Neuronal stem cell (in vitro differentiated cells): Measurements from ENCODE around the gene KRT33A.
"Not testable (repeated sequence)": the region's sequence is repeated elsewhere in the genome, so short reads cannot be mapped to it uniquely, and the experiment has no call there.

Source experiments
- DNase-seq: peaks from one replicate; pipeline ENCODE4 v3.0.0-alpha.2; 2013; ENCODE audit warnings: low spot score
- H2AFZ ChIP-seq: one replicate; pipeline ENCODE4 v1.6.1; 2013; ENCODE audit warnings: mild to moderate bottlenecking, low read length, inconsistent platforms
- H2AK5ac ChIP-seq: 2 replicates; pipeline ENCODE4 v1.6.1; 2013; ENCODE audit warnings: low read depth, mild to moderate bottlenecking, inconsistent platforms, low read length, moderate library complexity, mixed read lengths
- H2BK120ac ChIP-seq: 2 replicates; pipeline ENCODE4 v1.6.1; 2013; ENCODE audit warnings: low read depth, mild to moderate bottlenecking, inconsistent platforms, low read length, moderate library complexity, mixed read lengths
- H2BK12ac ChIP-seq: one replicate; pipeline ENCODE4 v1.6.1; 2013; ENCODE audit warnings: low read length, inconsistent platforms
- H2BK15ac ChIP-seq: 2 replicates; pipeline ENCODE4 v1.6.1; 2013; ENCODE audit warnings: mild to moderate bottlenecking, low read length, inconsistent platforms, mixed read lengths
- H2BK5ac ChIP-seq: one replicate; pipeline ENCODE4 v1.6.1; 2013; ENCODE audit warnings: inconsistent platforms, mild to moderate bottlenecking, low read length, moderate library complexity
- H3K14ac ChIP-seq: one replicate; pipeline ENCODE4 v1.6.1; 2013; ENCODE audit warnings: low read length, inconsistent platforms
- H3K18ac ChIP-seq: 2 replicates; pipeline ENCODE4 v1.6.1; 2013; ENCODE audit warnings: low read length, inconsistent platforms
- H3K23ac ChIP-seq: 2 replicates; pipeline ENCODE4 v1.6.1; 2013; ENCODE audit warnings: low read depth, mild to moderate bottlenecking, mixed read lengths, low read length, inconsistent platforms; ENCODE audit not compliant: poor library complexity
- H3K27ac ChIP-seq: replicated peaks from 3 replicates; pipeline ENCODE4 v1.5.1; 2013; ENCODE audit warnings: low read length, inconsistent platforms
- H3K27me3 ChIP-seq, 3 experiments: 2 replicates each; pipeline ENCODE4 v1.6.1; 2013; ENCODE audit warnings: low read length in 3 of 3, mild to moderate bottlenecking in 2 of 3, inconsistent platforms in 1 of 3, low read depth in 1 of 3, mixed read lengths in 1 of 3, moderate library complexity in 1 of 3; ENCODE audit not compliant: control insufficient read depth in 3 of 3, insufficient read depth in 3 of 3
- H3K36me3 ChIP-seq, 2 donors: replicated peaks in 1 of 2; 2 replicates each; pipeline ENCODE4 v1.6.1; 2013; ENCODE audit warnings: low read length in 2 of 2; ENCODE audit not compliant: control insufficient read depth in 2 of 2, insufficient read depth in 2 of 2
- H3K4ac ChIP-seq: 2 replicates; pipeline ENCODE4 v1.6.1; 2013; ENCODE audit warnings: inconsistent platforms, mild to moderate bottlenecking, low read length, moderate library complexity
- H3K4me1 ChIP-seq, 2 donors: 1 replicate in 1 of 2; 2 replicates in 1 of 2; pipeline ENCODE4 v1.6.1; 2013; ENCODE audit warnings: low read length in 2 of 2, low read depth in 1 of 2; ENCODE audit not compliant: control insufficient read depth in 2 of 2, insufficient read depth in 1 of 2
- H3K4me2 ChIP-seq: one replicate; pipeline ENCODE4 v1.6.1; 2013; ENCODE audit warnings: mild to moderate bottlenecking, low read length, inconsistent platforms; ENCODE audit not compliant: insufficient read depth, poor library complexity, severe bottlenecking
- H3K4me3 ChIP-seq, 2 donors: 2 replicates each; pipeline ENCODE4 v1.5.1; 2013; ENCODE audit warnings: low read length in 2 of 2, mild to moderate bottlenecking in 2 of 2, inconsistent platforms in 1 of 2, moderate library complexity in 1 of 2
- H3K79me1 ChIP-seq: one replicate; pipeline ENCODE4 v1.6.1; 2013; ENCODE audit warnings: low read depth, mild to moderate bottlenecking, inconsistent platforms, low read length, moderate library complexity
- H3K9ac ChIP-seq: one replicate; pipeline ENCODE4 v1.6.1; 2013; ENCODE audit warnings: mild to moderate bottlenecking, low read depth, low read length, inconsistent platforms; ENCODE audit not compliant: poor library complexity
- H3K9me3 ChIP-seq, 2 donors: replicated peaks in 1 of 2; 2 replicates each; pipeline versions ENCODE3 to v1.6.1; 2013; ENCODE audit warnings: low read length in 2 of 2, mild to moderate bottlenecking in 2 of 2, inconsistent platforms in 1 of 2, low read depth in 1 of 2, mixed read lengths in 1 of 2, moderate library complexity in 1 of 2; ENCODE audit not compliant: control insufficient read depth in 2 of 2, insufficient read depth in 1 of 2
- H4K8ac ChIP-seq: one replicate; pipeline ENCODE4 v1.6.1; 2013; ENCODE audit warnings: low read depth, mild to moderate bottlenecking, inconsistent platforms, low read length, moderate library complexity
- H4K91ac ChIP-seq: one replicate; pipeline ENCODE4 v1.6.1; 2013; ENCODE audit warnings: low read length, low read depth, mild to moderate bottlenecking, inconsistent platforms; ENCODE audit not compliant: poor library complexity
- WGBS, 2 donors: extraction: QIAGEN DNeasy Blood & Tissue Kit; methylation state at CpG; one replicate each; pipeline ENCODE4 v1.1.7; 2013; ENCODE audit warnings: missing lambda C conversion rate in 2 of 2, mixed read lengths in 1 of 2; ENCODE audit not compliant: insufficient read length in 2 of 2, insufficient replicate concordance in 1 of 2; ENCODE audit errors: extremely low coverage in 2 of 2; 5-methylcytosine and 5-hydroxymethylcytosine counted together

Gene KRT33A

DNA sequence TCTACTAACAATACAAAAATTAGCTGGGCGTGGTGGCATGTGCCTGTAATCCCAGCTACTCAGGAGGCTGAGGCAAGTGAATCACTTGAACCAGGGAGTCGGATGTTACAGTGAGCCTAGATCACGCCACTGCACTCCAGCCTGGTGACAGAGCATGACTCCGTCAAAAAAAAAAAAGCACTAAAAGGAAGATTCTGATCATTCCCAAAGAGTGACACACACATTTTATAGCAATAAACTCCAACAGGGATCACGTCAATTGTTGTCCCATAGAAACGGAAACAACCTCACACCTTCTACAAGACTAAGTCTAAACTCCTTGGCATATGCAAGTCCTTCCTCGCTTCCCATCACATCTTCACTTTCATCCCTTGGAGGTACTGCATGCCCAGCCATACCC, 29.5 kb upstream of the KRT33A start:
- H4K8ac ChIP-seq: not testable (repeated sequence)

GRCh38 chr17:41377546-41377945, 26.9 kb upstream of the KRT33A start:
- Histone ChIP-seq H2BK12ac (no peak overlapping the region), H3K36me3 (no peaks in the 10 kb centered on the region), H2AFZ (no peak overlapping the region), H3K23ac (no peak overlapping the region), H3K14ac (no peak overlapping the region), H3K27me3 (no peaks in the 10 kb centered on the region), H3K79me1 (no peaks in the 10 kb centered on the region), H4K91ac (no peak overlapping the region), H2AK5ac (no peak overlapping the region), H3K4me1 (no peaks in the 10 kb centered on the region), H3K4ac (no peak overlapping the region), H3K4me2 (no peak overlapping the region), H2BK15ac (no peak overlapping the region), H3K4me3 (no peak overlapping the region), H3K9me3 (no peaks in the 10 kb centered on the region), H3K18ac (no peak overlapping the region), H2BK120ac (no peak overlapping the region), H2BK5ac (no peak overlapping the region), H3K27ac (no peak overlapping the region), H3K9ac (no peak overlapping the region), H4K8ac (no peak overlapping the region)
- no CpG with 5 or more reads among the region's 2 CpGs for whole genome bisulfite sequencing, 2 donors
- DNase-seq: no peak

More for the DNA sequence above, 29.5 kb upstream of the KRT33A start:
- H3K27me3 ChIP-seq, H3K9me3 ChIP-seq, H3K4me3 ChIP-seq, H2BK5ac ChIP-seq, H3K14ac ChIP-seq, H2BK15ac ChIP-seq, DNase-seq, H3K27ac ChIP-seq, H3K18ac ChIP-seq, H2AK5ac ChIP-seq, H3K9ac ChIP-seq, H2BK12ac ChIP-seq, H2BK120ac ChIP-seq, H3K36me3 ChIP-seq, H3K4me2 ChIP-seq, H3K4me1 ChIP-seq, H4K91ac ChIP-seq, H3K79me1 ChIP-seq, H3K4ac ChIP-seq, H2AFZ ChIP-seq, H3K23ac ChIP-seq: not testable (repeated sequence)
- WGBS, 2 donors: no CpG with 5 or more reads among the region's 7 CpGs

DNA sequence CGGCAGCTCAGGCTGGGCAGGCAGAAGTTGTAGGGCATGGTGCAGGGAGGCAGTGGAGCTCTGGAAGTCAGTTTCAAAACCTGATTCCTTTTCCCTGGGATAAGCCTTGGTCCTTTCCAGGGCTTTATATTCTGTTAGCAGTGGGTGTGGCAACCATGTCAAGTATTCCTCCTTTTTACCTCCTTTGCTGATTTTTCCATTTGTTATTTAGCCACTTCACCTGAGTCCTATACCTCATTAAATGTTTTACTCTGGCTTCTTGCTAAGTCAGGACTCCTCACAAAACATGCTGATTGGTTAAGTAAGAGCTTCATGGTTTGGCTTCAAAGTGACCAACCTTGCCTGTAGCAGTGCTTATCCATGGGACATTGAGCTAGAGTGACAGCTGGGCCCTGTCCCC, 19.1 kb upstream of the KRT33A start, which contains the start of gene KRT33B:
TSS of gene KRT33B (minus strand) at position 101 of the 400 bp plus-strand sequence. CDS start at position 38, 63 bp downstream.
- no peak within 1 kb of the TSS for H2AFZ ChIP-seq
- no peak within 1 kb of the TSS for H3K27ac ChIP-seq
- no peaks in the 10 kb centered on the region for H3K4me1 ChIP-seq
- H3K4me2 ChIP-seq: no peak within 1 kb of the TSS
- H3K27me3 ChIP-seq: no peaks in the 10 kb centered on the region
- no peaks in the 10 kb centered on the region for H3K9me3 ChIP-seq
- no peak within 1 kb of the TSS for H3K9ac ChIP-seq
- no CpG with 5 or more reads among the region's 1 CpG for WGBS, 2 donors
- H2BK120ac ChIP-seq: no peak within 1 kb of the TSS
- H2BK15ac ChIP-seq: no peak within 1 kb of the TSS
- DNase-seq: no peak
- H3K4ac ChIP-seq: no peak within 1 kb of the TSS
- no peak within 1 kb of the TSS for H3K14ac ChIP-seq
- H3K18ac ChIP-seq: no peak within 1 kb of the TSS
- no peak within 1 kb of the TSS for H3K23ac ChIP-seq
- H3K36me3 ChIP-seq: no peaks in the 10 kb centered on the region
- no peak within 1 kb of the TSS for H4K8ac ChIP-seq
- H4K91ac ChIP-seq: no peak within 1 kb of the TSS
- no peaks in the 10 kb centered on the region for H3K79me1 ChIP-seq
- H2BK5ac ChIP-seq: no peak within 1 kb of the TSS
- no peak within 1 kb of the TSS for H3K4me3 ChIP-seq
- no peak within 1 kb of the TSS for H2BK12ac ChIP-seq
- no peak within 1 kb of the TSS for H2AK5ac ChIP-seq

- Histone ChIP-seq H3K9me3 (no peaks in the 10 kb centered on the region), H2AK5ac (no peak overlapping the region), H3K27ac (no peak overlapping the region), H3K9ac (no peak overlapping the region), H3K4ac (no peak overlapping the region), H3K27me3 (no peaks in the 10 kb centered on the region), H3K14ac (no peak overlapping the region), H2BK15ac (no peak overlapping the region), H4K91ac (no peak overlapping the region), H2AFZ (no peak overlapping the region), H2BK12ac (no peak overlapping the region), H3K4me3 (no peak overlapping the region), H2BK120ac (no peak overlapping the region), H4K8ac (no peak overlapping the region), H3K79me1 (no peaks in the 10 kb centered on the region), H3K18ac (no peak overlapping the region), H3K4me2 (no peak overlapping the region), H2BK5ac (no peak overlapping the region), H3K36me3 (no peaks in the 10 kb centered on the region), H3K23ac (no peak overlapping the region), H3K4me1 (no peaks in the 10 kb centered on the region)
- no CpG with 5 or more reads among the region's 2 CpGs for WGBS, 2 donors
- DNase-seq: no peak
Observed at GRCh38 chr17:41369023-41369422, 18.4 kb upstream of the KRT33A start.
